ENCODE measurements around the gene ENGASE. TPM values are rescaled to one million over a fixed set of nuclear protein-coding genes. Genes with fewer than 3 reads are reported as not detected.

ENGASE gene
- total and polyA plus RNA-seq, 2 experiments from 2014 or later = 9.0 to 27.1 TPM

DNA sequence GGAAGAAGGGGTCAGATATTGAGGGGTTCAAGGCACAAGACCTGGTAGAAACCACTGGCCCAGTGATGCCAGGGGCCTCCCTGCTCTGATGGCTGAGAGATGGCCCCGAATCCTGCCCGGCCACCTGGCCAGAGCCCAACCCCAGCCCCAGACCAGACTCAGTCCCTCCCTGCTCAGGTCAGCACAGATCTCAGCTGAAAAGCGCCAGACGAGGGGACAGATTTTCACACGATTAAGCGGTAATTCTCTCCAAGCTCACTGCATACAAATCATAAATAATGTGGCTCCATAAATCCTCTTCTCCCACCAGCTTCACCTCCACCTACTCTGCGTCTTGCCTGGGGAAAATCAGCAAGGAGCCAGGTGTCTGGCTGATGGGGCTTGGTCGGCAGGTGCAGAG lies 57.1 kb downstream of the ENGASE start:
- H2AFZ ChIP-seq = no peak overlapping the region
- no peak for ATAC-seq
- H4K20me1 ChIP-seq (replicated peaks; ENCODE audit: insufficient read depth) = no peaks in the 10 kb centered on the region
- H3K4me2 ChIP-seq = no peak overlapping the region
- Mint-ChIP-seq H3K36me3 (ENCODE audit: low read depth) (no peaks in the 10 kb centered on the region; the same call in 1 of the 3 replicates), H3K9me3 (no peaks in the 10 kb centered on the region; the same call in 2 of the 3 replicates), H3K27me3 (ENCODE audit: insufficient read depth, low read depth, poor library complexity) (peaks cover 14% of the 10 kb centered on the region), H3K4me1 (peaks cover 5% of the 10 kb centered on the region; the same call in 1 of the 3 replicates), H3K4me3 (no peak overlapping the region), H3K27ac (no peak overlapping the region)
- H3K27ac ChIP-seq (ENCODE audit: low read depth) = no peak overlapping the region
- no peaks in the 10 kb centered on the region for H3F3A ChIP-seq (replicated peaks; ENCODE audit: low read depth)
- no peaks in the 10 kb centered on the region for H3K27me3 ChIP-seq (ENCODE audit: insufficient read depth)
- H3K4me1 ChIP-seq (ENCODE audit: insufficient read depth) = no peaks in the 10 kb centered on the region
- TF ChIP-seq ZNF114 (CRISPR knock-in tag; IDR thresholded peaks at IDR 0.05) (no peak), JUNB (IDR thresholded peaks at IDR 0.05; ENCODE audit: unreplicated experiment) (no peak), STAT1 (IDR thresholded peaks at IDR 0.05; ENCODE audit: unreplicated experiment) (no peak), ZNF462 (CRISPR knock-in tag; IDR thresholded peaks at IDR 0.05) (no peak), POLR2AphosphoS5 (IDR thresholded peaks at IDR 0.05; ENCODE audit: low read depth) (no peak)
- TF ChIP-seq, protein P1, sequence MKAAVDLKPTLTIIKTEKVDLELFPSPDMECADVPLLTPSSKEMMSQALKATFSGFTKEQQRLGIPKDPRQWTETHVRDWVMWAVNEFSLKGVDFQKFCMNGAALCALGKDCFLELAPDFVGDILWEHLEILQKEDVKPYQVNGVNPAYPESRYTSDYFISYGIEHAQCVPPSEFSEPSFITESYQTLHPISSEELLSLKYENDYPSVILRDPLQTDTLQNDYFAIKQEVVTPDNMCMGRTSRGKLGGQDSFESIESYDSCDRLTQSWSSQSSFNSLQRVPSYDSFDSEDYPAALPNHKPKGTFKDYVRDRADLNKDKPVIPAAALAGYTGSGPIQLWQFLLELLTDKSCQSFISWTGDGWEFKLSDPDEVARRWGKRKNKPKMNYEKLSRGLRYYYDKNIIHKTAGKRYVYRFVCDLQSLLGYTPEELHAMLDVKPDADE (IDR thresholded peaks at IDR 0.05) = no peak
- DNase-seq (ENCODE audit: low spot score) = no peak
- no peaks in the 10 kb centered on the region for H3K79me2 ChIP-seq (replicated peaks; ENCODE audit: insufficient read depth)
- H3K36me3 ChIP-seq (ENCODE audit: insufficient read depth) = no peaks in the 10 kb centered on the region
- no peaks in the 10 kb centered on the region for H3K9me2 ChIP-seq (ENCODE audit: insufficient read depth)
- no peak overlapping the region for H3K4me3 ChIP-seq

All from GM23338 (cell line).